HG03064 (cell line): ENCODE measurements around the gene RITA1.
A peak's percentile ranks its signal among the peaks of the same experiment; 100 is the strongest.

ENCODE experiments used
- ATAC-seq: cut with Tn5 transposase; IDR thresholded peaks from one replicate; pipeline ENCODE4 v1.9.1; 2021; ENCODE audit warnings: low read depth; ENCODE audit not compliant: unreplicated experiment

Gene RITA1

DNA sequence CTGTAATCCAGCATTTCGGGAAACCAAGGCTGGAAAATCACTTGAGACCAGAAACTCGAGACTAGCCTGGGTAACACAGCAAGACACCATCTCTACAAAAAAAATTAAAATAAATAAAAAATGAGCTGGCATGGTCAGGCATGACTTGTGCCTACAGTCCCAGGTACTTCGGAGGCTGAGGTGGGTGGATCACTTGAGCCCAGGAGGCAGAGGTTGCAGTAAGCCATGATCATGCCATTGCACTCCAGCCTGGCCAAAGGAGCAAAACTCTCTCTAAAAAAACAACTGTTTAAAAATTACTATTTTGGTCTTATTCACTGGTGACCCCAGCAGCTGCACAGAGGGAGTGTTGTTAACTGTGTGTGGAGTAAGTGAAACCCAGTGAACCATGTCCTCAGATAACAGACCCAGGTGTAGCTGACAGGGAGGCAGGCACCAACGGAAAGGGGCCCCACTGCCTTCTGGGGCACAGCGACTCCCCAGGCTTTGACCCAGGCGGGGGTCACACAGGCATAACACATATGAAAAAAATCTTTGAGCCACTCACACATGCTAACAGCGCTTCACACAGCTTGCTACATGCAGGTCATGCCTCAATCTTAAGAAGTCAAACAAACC is 12.3 kb upstream of the RITA1 start:
- no peak for ATAC-seq

DNA sequence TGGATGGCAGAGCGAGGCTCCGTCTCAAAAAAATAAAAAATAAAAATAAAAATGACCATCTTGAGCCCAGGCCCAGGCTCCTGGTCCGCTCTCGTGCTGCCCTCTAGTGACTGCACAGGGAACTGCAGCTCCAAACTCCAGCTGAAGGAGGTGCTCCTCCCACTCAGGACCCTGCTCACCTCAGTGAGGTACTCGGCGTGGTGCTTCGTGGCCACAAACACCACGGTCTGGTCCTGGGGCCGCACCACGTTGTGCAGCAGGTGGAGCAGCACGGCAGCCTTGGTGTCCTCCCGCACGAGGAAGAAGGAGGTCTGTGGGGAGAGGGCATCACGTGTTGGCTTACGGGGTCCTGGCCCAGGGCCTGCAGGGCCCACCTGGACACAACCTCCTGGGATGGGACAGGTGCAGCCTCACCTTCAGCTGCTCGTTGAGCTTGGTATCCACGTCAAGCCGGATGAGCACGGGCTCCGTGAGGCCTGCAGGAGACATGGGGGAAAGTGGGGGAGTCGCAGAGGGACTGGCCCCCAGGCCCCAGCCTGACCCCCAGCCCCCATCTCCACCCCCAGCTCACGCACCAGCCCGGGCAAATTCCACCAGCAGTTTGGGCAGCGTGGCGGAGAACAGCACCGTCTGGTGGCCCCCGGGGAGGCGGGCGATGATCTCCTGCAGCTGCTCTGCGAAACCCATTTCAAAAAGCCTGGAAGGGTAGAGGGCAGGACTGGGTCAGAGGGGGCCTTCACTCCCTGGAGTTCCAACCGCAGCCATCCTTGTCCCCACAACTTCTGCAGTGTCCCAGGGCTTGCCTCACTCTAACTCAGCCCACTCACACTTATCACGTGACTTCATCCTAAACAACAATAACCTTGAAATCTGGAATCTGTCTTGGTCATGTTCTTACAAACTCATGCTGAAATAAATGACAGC is 10.8 kb upstream of the RITA1 start:
- no peak for ATAC-seq

DNA sequence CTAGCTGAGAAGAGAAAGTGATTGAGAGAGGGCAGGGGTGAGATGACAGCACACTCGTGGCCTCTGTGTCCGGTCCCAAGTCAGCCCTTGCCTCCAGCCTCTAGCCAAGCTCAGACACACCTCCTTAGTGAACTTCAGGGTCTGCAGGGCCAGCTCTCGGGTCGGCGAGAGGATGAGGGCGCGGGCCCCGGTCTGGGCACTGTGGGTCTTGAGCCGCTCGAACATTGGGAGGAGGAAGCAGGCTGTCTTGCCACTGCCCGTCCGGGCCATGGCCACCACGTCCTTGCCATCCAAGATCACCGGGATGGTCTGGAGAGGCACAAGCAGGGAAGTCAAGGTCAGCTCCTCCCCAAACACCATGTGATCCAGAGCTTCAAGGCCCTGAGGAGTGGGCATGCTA is 6.5 kb upstream of the RITA1 start:
- ATAC-seq = no peak

DNA sequence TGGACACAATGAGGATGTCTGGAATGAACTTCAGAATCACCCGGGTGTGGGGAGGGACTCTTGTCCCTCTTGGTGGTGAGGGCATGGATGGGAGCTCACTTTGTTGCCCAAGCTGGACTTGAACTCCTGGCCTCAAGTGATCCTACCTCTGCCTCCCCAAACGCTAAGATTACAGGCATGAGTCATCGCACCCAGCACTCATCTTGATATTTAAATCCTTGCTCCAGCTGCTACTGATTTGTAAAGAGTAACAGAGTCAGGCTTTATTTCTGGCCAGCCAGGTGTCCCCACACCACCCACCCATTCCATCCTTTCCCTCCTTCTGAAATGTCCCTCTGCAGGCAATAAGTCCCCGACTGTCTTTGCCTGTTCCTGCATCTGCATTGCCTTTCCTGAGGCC is 5.2 kb upstream of the RITA1 start:
- no peak for ATAC-seq

DNA sequence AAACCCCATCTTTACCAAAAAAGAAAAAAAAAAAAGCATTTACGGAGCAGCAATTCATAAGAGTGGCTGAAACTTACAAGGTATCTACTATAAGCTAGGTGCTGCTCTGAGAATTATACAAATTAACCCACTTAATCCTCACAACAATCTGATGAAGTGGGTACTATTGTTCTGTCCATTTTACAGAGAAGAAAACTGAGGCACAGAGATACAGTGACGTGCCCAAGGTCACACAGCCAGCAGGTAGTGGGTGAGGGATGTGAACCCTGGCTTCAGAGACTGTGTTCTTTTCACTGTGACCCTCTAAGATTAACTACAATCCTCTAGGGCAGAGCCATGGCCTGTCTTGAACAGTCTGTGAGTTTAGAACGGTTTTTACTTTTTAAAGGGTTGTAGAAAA is 3.5 kb upstream of the RITA1 start:
- ATAC-seq = no peak

DNA sequence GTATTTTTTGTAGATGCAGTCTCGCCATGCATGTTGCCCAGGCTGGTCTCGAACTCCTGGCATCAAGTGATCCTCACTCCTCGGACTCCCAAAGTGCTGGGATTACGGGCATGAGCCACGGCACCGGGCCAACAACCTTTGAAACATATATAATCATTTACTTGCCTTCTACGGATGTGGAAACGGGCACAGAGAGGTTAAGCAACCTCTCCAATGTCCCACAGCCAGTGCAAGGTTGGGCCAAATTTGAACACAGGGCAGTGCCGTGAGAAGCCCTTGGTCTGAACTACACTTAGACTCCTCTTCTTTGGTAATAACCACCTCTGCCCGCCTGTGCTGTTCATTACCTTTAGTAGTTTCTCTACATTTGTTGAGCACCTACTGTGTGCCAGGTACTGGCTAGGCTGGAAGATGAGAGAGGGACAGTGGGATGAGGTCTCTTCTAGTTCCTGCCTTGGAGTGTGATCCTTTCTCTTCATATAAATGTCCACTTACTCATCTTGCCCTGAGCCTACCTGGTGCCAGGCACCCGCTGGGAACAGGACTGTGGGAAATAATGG is 2.4 kb upstream of the RITA1 start:
- no peak for ATAC-seq

DNA sequence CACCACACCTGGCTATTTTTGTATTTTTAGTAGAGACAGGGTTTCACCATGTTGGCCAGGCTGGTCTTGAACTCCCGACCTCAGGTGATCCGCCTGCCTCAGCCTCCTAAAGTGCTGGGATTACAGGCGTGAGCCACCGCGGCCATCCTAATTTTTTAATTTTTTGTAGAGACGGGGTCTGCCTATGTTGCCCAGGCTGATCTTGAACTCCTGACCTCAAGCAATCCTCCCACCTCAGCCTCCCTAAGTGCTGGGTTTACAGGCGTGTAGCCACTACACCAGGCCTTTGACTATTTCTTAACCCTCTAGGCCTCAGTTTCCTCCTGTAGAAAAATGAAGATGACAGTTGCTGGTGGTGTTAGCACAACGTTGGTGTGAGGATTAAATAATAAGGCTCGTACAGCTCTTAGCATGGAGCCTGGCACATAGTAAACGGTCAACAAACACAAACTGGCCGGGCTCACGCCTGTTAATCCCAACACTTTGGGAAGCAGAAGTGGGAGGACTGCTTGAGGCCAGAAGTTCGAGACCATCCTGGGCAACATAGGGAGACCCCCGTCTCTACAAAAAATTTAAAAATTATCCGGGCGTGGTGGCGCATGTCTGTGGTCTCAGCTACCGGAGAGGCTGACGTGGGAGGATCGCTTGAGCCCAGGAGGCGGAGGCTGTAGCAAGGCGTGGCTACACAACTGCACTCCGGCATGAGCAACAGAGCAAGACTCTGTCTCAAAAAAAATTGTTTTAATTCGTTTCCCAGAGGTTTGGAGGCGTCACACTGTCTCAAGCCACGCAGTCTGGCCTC is 1.2 kb upstream of the RITA1 start:
- ATAC-seq = peak; percentile 43

DNA sequence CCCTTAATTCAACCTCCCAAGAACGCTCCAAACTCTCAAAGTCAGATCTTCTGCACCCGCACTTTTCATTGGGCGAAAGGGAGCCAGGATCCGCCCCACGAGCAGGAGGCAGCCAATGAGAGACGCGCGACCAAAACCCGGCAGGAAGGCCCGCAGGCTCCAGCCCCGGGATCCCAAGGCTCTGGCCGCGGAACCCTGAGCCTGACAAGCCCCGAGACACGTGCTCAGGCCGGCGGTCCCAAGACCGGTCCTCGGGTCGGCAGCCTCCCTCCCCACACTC is 681 bp upstream of the RITA1 start:
- peak; percentile 70 for ATAC-seq

DNA sequence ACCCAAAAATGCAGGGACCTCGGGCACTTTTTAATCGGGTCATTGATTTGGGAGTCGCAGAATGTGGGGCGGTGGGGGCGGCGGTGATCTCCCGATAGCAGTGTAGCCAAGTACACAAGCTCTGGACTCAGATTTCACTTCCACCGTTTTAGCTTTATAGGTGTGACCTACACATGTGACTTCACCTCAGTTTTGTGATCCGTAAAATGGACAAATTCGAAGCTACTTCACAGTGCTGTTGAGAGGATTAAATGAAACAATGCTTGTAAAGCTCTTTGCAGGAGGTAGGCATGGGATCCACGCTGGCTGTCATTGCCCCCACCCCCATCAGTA is 478 bp downstream of the RITA1 start:
- ATAC-seq = no peak

DNA sequence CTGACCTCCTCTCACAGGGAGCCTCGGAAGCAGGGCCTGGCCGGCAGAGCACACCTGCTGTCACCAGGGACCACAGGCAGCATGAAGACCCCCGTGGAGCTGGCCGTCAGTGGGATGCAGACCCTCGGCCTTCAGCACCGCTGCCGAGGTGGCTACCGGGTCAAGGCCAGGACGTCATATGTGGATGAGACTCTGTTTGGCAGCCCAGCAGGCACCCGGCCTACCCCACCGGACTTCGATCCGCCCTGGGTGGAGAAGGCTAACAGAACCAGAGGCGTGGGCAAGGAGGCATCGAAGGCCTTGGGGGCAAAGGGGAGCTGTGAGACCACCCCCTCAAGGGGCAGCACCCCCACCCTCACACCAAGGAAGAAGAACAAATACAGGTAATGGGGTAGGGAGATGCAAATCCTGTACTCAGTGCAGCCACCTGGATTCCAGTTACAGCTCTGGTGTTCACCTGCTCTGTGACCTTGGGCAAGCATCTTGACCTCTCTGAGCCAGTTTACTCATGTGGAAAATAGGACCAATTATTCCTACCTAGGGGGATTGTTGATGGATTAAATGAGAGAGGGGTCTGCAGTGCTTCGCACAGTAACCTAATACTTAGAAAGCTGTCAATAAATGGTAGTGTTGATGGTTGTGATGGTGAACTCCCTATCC is 1.3 kb downstream of the RITA1 start:
- ATAC-seq = no peak

DNA sequence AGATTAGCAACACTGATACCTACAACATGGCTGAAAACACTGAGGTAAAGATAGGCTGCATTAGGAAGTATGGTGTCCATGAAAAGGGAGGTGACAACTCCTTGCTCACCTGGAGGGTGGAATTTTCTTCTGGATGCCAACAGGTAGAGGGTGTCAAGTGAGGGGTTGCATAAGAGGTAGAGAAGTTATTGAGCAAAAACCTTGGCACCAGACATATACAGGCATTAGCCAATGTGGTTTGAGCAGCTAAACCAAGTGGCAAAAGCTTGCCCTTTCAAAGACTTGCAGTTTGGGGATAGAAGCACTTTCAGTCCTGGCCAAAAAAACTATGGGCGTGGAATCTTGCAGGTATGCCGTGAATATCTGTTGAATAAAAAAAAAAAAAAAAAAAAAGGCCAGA is 3.8 kb downstream of the RITA1 start:
- no peak for ATAC-seq

DNA sequence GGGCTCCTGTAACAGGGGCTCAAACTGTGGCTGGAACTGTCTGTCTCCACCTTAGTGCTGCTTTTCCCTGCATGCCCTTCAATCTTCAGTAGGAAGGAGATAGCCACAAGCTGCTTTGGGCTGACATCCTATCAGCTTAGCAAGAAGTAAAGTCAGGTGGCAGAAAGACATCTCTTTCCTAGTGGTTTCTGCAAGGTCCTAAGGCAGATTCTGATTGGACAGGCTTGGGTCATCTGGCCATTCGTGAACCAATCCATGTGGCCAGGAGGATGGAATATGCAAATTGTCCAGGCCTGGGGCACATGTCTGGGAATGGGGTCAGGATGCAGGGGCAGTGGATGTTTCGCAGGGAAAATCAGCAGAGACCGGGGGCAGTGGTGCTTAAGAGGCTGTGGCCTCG is 5.2 kb downstream of the RITA1 start:
- ATAC-seq = no peak

DNA sequence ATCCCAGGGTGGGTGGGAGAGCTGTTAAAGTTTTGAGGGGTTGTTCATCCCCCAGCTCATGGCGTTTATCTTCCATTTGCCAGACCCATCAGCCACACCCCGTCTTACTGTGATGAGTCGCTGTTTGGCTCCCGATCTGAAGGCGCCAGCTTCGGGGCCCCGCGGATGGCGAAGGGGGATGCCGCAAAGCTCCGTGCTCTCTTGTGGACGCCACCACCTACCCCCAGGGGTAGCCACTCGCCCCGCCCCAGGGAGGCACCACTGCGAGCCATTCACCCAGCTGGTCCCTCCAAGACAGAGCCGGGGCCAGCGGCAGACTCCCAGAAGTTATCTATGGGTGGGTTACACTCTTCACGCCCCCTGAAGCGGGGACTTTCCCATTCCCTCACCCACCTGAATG is 5.7 kb downstream of the RITA1 start:
- ATAC-seq = no peak

DNA sequence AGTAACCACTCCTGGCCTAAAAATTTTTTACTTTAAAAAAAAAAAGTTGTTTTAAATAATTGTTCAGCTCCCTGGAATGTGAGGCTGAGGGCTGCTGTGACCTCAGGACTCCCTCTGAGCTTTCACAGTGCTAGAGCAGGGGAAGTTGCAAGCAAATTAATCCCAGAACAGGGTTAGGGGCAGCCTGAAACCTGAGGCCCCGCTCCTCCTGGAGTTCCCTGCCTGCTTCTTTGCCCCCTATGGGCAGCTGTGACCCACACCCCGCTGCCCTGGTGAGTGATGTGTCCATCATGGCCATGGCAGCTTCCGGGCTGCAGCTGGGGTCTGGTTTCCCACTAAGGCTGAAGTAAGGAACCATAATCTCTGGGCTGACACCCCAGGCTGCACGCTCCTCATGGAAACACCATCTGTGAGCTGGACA is 9.5 kb downstream of the RITA1 start:
- ATAC-seq = no peak

DNA sequence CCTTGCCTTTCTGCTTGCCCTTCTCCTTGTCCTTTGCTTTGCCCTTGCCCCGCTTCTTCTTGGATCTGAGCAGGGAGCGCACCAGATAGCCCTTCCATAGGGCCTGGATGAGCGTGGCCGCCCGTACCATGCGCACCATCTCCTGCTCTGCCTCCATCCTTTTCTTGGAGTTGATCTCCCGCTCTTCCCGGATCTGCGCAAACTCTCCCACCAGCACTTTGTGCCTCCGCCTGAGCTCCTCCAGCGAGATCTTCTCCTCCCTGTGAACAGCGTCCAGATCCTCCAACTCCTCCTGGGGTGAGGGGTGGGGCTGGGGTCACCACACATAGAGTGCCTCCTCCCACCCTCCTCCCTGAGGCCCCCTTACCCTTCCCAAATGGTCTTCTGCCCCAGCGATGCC is 10.1 kb downstream of the RITA1 start:
- no peak for ATAC-seq

DNA sequence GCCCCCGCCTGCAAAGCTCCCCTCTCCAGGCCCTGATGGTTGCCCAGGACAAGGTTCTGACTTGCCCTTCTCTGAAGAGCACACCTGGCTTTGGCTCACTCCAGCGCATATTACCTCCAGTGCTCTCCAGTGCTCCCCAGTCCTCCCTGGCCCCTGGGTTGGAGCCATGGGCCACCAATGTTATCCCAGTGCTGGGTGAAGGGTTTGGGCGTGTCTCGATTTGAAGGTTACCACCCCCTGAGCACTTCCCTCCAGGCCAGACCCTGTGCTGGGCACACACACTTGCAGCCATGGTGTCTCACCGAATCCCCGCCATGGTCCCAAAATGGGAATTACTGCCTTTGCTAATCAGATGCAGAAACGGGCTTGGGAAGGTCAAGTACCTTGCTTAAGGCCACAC is 11.1 kb downstream of the RITA1 start:
- ATAC-seq = no peak

DNA sequence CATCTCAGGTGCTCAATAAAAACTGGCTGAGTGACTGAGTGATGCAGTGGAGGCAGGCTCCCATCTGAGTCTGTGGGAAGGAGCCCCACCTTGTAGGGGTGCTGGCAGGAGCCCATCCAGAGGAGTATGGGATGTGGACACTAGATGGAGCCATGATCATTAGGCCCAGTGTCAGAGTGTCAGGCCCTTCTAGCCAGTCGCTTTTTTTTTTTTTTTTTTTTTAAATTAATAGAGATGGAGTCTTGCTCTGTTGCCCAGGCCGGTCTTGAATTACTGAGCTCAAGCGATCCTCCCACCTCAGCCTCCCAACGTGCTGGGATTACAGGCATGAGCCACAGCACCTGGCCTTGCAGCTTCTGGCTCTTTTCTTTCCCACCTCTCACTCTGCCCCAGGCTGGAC is 11.5 kb downstream of the RITA1 start:
- no peak for ATAC-seq

DNA sequence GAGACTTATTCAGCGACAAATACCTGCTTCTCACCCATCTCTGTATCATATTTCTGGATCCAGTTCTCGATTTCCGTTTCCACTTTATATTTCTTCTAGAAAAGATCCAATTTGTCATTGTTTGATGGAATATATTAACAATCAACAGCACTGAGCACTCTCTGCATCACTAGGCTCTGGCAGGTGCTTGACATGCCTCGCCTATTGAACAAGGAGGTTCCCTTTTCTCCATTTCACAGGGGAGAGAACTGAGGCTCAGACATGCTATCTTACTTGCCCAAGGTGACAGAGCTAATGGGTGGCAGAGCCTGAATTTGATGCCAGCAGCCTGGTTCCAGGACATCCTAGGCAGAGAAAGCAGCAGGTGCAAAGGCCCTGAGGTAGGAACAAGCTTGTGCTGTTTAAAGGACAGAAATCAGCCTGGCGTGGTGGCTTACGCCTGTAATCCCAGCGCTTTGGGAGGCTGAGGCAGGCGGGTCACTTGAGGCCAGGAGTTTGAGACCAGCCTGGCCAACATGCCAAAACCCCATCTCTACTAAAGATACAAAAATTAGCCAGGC is 12.1 kb downstream of the RITA1 start:
- ATAC-seq = no peak

DNA sequence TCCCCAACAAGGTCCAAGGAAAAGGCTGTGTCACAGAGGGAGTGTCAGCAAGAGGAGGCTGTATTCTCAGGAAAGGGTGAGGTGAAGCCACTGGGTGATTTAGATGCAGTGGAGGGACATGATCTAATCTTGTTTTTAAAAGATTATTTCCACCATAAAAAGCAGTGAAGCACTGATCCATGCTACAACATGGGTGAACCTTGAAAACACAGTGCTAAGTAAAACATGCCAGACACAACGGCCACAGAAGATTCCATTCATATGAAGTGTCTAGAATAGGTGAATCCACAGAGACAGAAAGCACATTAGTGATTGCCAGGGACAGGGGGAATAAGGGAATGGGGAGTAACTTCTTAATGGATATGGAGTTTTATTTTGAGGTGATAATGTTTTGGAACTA is 12.8 kb downstream of the RITA1 start:
- no peak for ATAC-seq

DNA sequence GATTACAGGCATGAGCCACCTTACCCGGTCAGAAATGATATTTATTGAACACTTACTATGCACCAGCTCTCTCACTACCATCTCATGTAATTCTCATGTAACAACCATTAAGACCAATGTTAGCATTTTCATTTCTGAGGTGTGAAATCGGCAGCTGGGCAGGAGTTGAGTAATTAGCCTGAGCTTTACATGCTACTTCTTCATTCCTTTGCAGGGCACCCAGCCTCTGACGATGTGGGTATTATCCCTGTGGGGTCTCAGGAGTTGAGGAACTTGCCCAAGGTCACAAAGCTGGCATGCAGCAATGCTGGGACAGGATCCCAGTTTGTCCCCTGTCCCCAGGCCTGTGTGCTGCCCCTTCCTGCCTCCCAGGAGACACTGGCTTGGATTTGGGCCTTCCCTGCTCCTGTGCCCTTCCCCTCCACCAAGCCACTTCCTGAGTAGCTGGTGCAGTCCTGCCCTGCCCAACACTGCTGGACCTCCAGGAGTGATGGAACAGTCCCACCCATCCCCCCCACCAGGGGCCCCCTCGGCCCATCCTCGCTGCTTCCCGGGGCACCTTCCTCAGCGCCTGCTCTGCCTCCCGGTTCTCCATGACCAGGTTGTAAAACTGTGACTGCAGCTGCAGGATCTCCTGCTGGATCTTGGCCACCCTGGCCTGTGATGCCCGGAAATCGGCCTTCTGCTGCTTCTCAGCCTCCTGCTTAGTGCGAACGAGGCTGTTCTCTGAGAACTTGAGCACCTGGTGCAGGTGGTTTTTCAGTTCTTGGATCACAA is 14.7 kb downstream of the RITA1 start:
- no peak for ATAC-seq
